CD14-positive monocyte (primary cell): ENCODE data around the gene GLTP. TPM values are rescaled to one million over a fixed set of nuclear protein-coding genes. Genes with fewer than 3 reads are reported as not detected.

Source experiments
- DNase-seq, 3 donors: peaks; one replicate each; pipeline ENCODE4 v3.0.0-alpha.2; 2011 to 2022
- H2AFZ ChIP-seq: 2 replicates; pipeline ENCODE4 v1.6.0; 2012; ENCODE audit warnings: mild to moderate bottlenecking, low read depth, low read length, inconsistent platforms; ENCODE audit not compliant: insufficient read depth, poor library complexity, severe bottlenecking
- H3K27ac ChIP-seq, 2 donors: 1 replicate in 1 of 2; 2 replicates in 1 of 2; pipeline ENCODE4 v1.5.1; 2012 to 2013; ENCODE audit warnings: low read length in 2 of 2, control low read depth in 1 of 2, inconsistent platforms in 1 of 2, low read depth in 1 of 2, mild to moderate bottlenecking in 1 of 2
- H3K27me3 ChIP-seq, 2 donors: one replicate each; pipeline versions ENCODE4 v1.6.0 to v1.6.1; 2011 to 2013; ENCODE audit warnings: low read length in 2 of 2; ENCODE audit not compliant: control insufficient read depth in 2 of 2, insufficient read depth in 2 of 2
- H3K36me3 ChIP-seq, 2 donors: replicated peaks in 1 of 2; 1 replicate in 1 of 2; 2 replicates in 1 of 2; pipeline versions ENCODE4 v1.5.1 to v1.6.1; 2012 to 2013; ENCODE audit warnings: low read length in 2 of 2, control low read depth in 1 of 2, inconsistent platforms in 1 of 2, mild to moderate bottlenecking in 1 of 2; ENCODE audit not compliant: insufficient read depth in 2 of 2, control insufficient read depth in 1 of 2
- H3K4me1 ChIP-seq, 2 donors: 1 replicate in 1 of 2; 2 replicates in 1 of 2; pipeline versions ENCODE4 v1.5.1 to v1.6.1; 2012 to 2013; ENCODE audit warnings: low read length in 2 of 2, control low read depth in 1 of 2, inconsistent platforms in 1 of 2, mild to moderate bottlenecking in 1 of 2, moderate library complexity in 1 of 2; ENCODE audit not compliant: insufficient read depth in 2 of 2, control insufficient read depth in 1 of 2
- H3K4me2 ChIP-seq: replicated peaks from 2 replicates; pipeline ENCODE3; 2012; ENCODE audit warnings: low read length, moderate library complexity, mild to moderate bottlenecking; ENCODE audit not compliant: poor library complexity, severe bottlenecking; ENCODE audit errors: extremely low read depth
- H3K4me3 ChIP-seq, 3 experiments: fragments of 200-600 bp in 1 of 3; sonication (generic) in 1 of 3; replicated peaks in 1 of 3; 1 replicate in 2 of 3; 2 replicates in 1 of 3; pipeline ENCODE4 v1.5.1; 2011 to 2013; ENCODE audit warnings: low read length in 3 of 3, mild to moderate bottlenecking in 3 of 3, control low read depth in 2 of 3, low read depth in 2 of 3, inconsistent platforms in 1 of 3, moderate library complexity in 1 of 3
- H3K79me2 ChIP-seq: 2 replicates; pipeline ENCODE4 v1.6.0; 2012; ENCODE audit warnings: mild to moderate bottlenecking, control low read depth, inconsistent platforms, low read length, moderate library complexity; ENCODE audit not compliant: insufficient read depth
- H3K9ac ChIP-seq: 2 replicates; pipeline ENCODE4 v1.6.0; 2017; ENCODE audit warnings: low read length, mild to moderate bottlenecking; ENCODE audit not compliant: insufficient read depth, poor library complexity, severe bottlenecking
- H3K9me3 ChIP-seq, 2 donors: replicated peaks in 1 of 2; 1 replicate in 1 of 2; 2 replicates in 1 of 2; pipeline versions ENCODE4 v1.5.1 to v1.6.1; 2012 to 2013; ENCODE audit warnings: low read length in 2 of 2, control low read depth in 1 of 2; ENCODE audit not compliant: control insufficient read depth in 1 of 2, insufficient read depth in 1 of 2
- H4K20me1 ChIP-seq: 2 replicates; pipeline ENCODE4 v1.6.0; 2012; ENCODE audit warnings: mild to moderate bottlenecking, low read length, control low read depth, moderate library complexity; ENCODE audit not compliant: insufficient read depth
- H3K27ac Mint-ChIP-seq, 7 donors: one replicate each; pipeline ENCODE4 v1.8.0; 2020; ENCODE audit warnings: mild to moderate bottlenecking in 7 of 7, mixed read lengths in 7 of 7, moderate library complexity in 6 of 7, inconsistent platforms in 2 of 7
- H3K27me3 Mint-ChIP-seq, 3 donors: one replicate each; pipeline ENCODE4 v1.8.0; 2021 to 2022; ENCODE audit warnings: low read depth in 3 of 3, mild to moderate bottlenecking in 3 of 3, mixed read lengths in 3 of 3, moderate library complexity in 3 of 3, inconsistent platforms in 1 of 3
- H3K36me3 Mint-ChIP-seq, 2 donors: one replicate each; pipeline ENCODE4 v1.8.0; 2020; ENCODE audit warnings: mixed read lengths in 2 of 2, inconsistent platforms in 1 of 2, mild to moderate bottlenecking in 1 of 2
- H3K4me1 Mint-ChIP-seq: one replicate; pipeline ENCODE4 v1.8.0; 2020; ENCODE audit warnings: mild to moderate bottlenecking, mixed read lengths
- H3K4me3 Mint-ChIP-seq, 2 donors: one replicate each; pipeline ENCODE4 v1.8.0; 2020; ENCODE audit warnings: mild to moderate bottlenecking in 2 of 2, mixed read lengths in 2 of 2, moderate library complexity in 1 of 2
- H3K9me3 Mint-ChIP-seq, 7 donors: one replicate each; pipeline ENCODE4 v1.8.0; 2020 to 2022; ENCODE audit warnings: mixed read lengths in 7 of 7, mild to moderate bottlenecking in 6 of 7, moderate library complexity in 6 of 7, inconsistent platforms in 2 of 7
- CTCF ChIP-seq: fragments of 200-600 bp; IDR thresholded peaks from one replicate; pipeline ENCODE4 v1.8.0; 2022; ENCODE audit warnings: antibody characterized with exemption, mild to moderate bottlenecking
- WGBS: methylation state at CpG from one replicate; pipeline ENCODE4 v1.1.5; 2013; ENCODE audit warnings: missing lambda C conversion rate; ENCODE audit not compliant: insufficient coverage; 5-methylcytosine and 5-hydroxymethylcytosine counted together
- intact Hi-C, 2 donors: fragments of 100-400 bp; cut with micrococcal nuclease; formaldehyde crosslinking; loops; one replicate each; pipeline versions ENCODE4 v1.15.0 to v1.15.1; 2023
- polyA plus RNA-seq, 3 donors: library from polyadenylated mRNA; depleted of rRNA in 1 of 3; unstranded in 2 of 3; stranded (reverse) in 1 of 3; fragments of 300-500 nt in 2 of 3; fragments of >200 nt in 1 of 3; fragmentation: Illumina TruSeq in 2 of 3; gene quantifications; 1 replicate in 2 of 3; 2 replicates in 1 of 3; pipeline ENCODE4 v1.2.3, GENCODE V29; 2012 to 2021

The GLTP gene
- polyA plus RNA-seq, 3 donors: 46.2 to 65.9 (median 51.7) TPM

GRCh38 chr12:109894939-109895338 lies 14.6 kb upstream of the GLTP start:
- Mint-ChIP-seq H3K4me3 (no peak overlapping the region), H3K4me1 (peaks cover 35% of the 10 kb centered on the region), H3K36me3 (peaks cover 3 to 8% of the 10 kb centered on the region in 2 donors), H3K27ac (peak overlapping the region in 3 of 7 donors; percentile 26 to 54 (median 35)), H3K9me3 (peaks cover 0 to 6% (median 0%) of the 10 kb centered on the region in 7 donors), H3K27me3 (peaks cover 0 to 2% (median 0%) of the 10 kb centered on the region in 3 donors)
- Histone ChIP-seq H2AFZ (no peak overlapping the region), H4K20me1 (no peaks in the 10 kb centered on the region), H3K4me1 (peaks cover 30 to 35% of the 10 kb centered on the region in 2 donors), H3K36me3 (no peaks in the 10 kb centered on the region), H3K27me3 (no peaks in the 10 kb centered on the region), H3K9ac (no peak overlapping the region), H3K4me3 (no peak overlapping the region), H3K4me2 (no peak overlapping the region), H3K79me2 (no peaks in the 10 kb centered on the region), H3K9me3 (no peaks in the 10 kb centered on the region), H3K27ac (no peak overlapping the region)
- intact Hi-C loops: no loop called here
- no peak for TF ChIP-seq CTCF
- 79% methylated on average over 2 of the region's 4 CpGs for WGBS
- no peak for DNase-seq

- 71% methylated on average over 2 of the region's 7 CpGs for WGBS
- peak in 2 of 3 donors; percentile 41 to 49 for DNase-seq
- no peak overlapping the region for H3K4me3 ChIP-seq
Observed at GRCh38 chr12:109893261-109893995, 13.1 kb upstream of the GLTP start.

More at GRCh38 chr12:109893261-109893995, 13.1 kb upstream of the GLTP start:
- Histone ChIP-seq H3K27ac (peak overlapping the region; percentile 65 to 81), H2AFZ (no peak overlapping the region), H4K20me1 (no peaks in the 10 kb centered on the region), H3K36me3 (no peaks in the 10 kb centered on the region), H3K4me1 (peaks cover 39 to 43% of the 10 kb centered on the region in 2 donors), H3K27me3 (no peaks in the 10 kb centered on the region), H3K9ac (no peak overlapping the region), H3K9me3 (no peaks in the 10 kb centered on the region), H3K79me2 (no peaks in the 10 kb centered on the region), H3K4me2 (no peak overlapping the region)
- H3K9me3 Mint-ChIP-seq: peaks cover 0 to 6% (median 0%) of the 10 kb centered on the region in 7 donors
- H3K4me3 Mint-ChIP-seq: no peak overlapping the region
- intact Hi-C loops: no loop called here
- peaks cover 0 to 2% (median 0%) of the 10 kb centered on the region in 3 donors for H3K27me3 Mint-ChIP-seq
- H3K4me1 Mint-ChIP-seq: peaks cover 44% of the 10 kb centered on the region
- peak overlapping the region; percentile 75 to 96 (median 91) for H3K27ac Mint-ChIP-seq
- H3K36me3 Mint-ChIP-seq: peaks cover 3 to 8% of the 10 kb centered on the region in 2 donors
- TF ChIP-seq CTCF: no peak
